RWPE2 (cell line): ENCODE data around the gene ALDOB.

Source experiments
- ATAC-seq: fragments of 200-7000 bp; cut with Tn5 transposase; 3 replicates; pipeline ENCODE4 v1.9.1; 2021; ENCODE audit warnings: low read depth
- DNase-seq: peaks from one replicate; pipeline ENCODE4 v3.0.0-alpha.2; 2020; ENCODE audit warnings: low spot score
- H3K27ac ChIP-seq: fragments of 450-650 bp; 2 replicates; pipeline ENCODE4 v1.5.1; 2017; ENCODE audit warnings: mild to moderate bottlenecking; ENCODE audit not compliant: poor library complexity, severe bottlenecking
- H3K27me3 ChIP-seq: fragments of 250-450 bp; sonication (Bioruptor Pico); 2 replicates; pipeline ENCODE4 v1.5.1; 2021; ENCODE audit warnings: mild to moderate bottlenecking, moderate library complexity; ENCODE audit not compliant: insufficient read depth, poor library complexity, severe bottlenecking
- H3K36me3 ChIP-seq: fragments of 250-450 bp; sonication (Bioruptor Pico); 2 replicates; pipeline ENCODE4 v1.5.1; 2020; ENCODE audit warnings: low read depth, mild to moderate bottlenecking, moderate library complexity
- H3K4me1 ChIP-seq: fragments of 250-450 bp; sonication (Bioruptor Pico); 2 replicates; pipeline ENCODE4 v1.5.1; 2021; ENCODE audit warnings: mild to moderate bottlenecking, moderate library complexity; ENCODE audit not compliant: insufficient read depth, poor library complexity, severe bottlenecking
- H3K4me3 ChIP-seq: fragments of 250-450 bp; sonication (Bioruptor Pico); 2 replicates; pipeline ENCODE4 v1.5.1; 2021; ENCODE audit warnings: mild to moderate bottlenecking, moderate library complexity; ENCODE audit not compliant: severe bottlenecking
- H3K9me3 ChIP-seq: fragments of 250-450 bp; sonication (Bioruptor Pico); 2 replicates; pipeline ENCODE4 v1.5.1; 2021; ENCODE audit warnings: mild to moderate bottlenecking, moderate library complexity; ENCODE audit not compliant: severe bottlenecking
- TF ChIP-seq, protein P1 (sequence below): fragments of 450-650 bp; IDR thresholded peaks from one replicate; pipeline ENCODE4 v1.5.1; 2017; ENCODE audit warnings: mild to moderate bottlenecking, moderate library complexity; ENCODE audit not compliant: poor library complexity, severe bottlenecking

The ALDOB gene

GRCh38 chr9:101453776-101454570, 18.4 kb upstream of the ALDOB start:
- TF ChIP-seq, protein P1, sequence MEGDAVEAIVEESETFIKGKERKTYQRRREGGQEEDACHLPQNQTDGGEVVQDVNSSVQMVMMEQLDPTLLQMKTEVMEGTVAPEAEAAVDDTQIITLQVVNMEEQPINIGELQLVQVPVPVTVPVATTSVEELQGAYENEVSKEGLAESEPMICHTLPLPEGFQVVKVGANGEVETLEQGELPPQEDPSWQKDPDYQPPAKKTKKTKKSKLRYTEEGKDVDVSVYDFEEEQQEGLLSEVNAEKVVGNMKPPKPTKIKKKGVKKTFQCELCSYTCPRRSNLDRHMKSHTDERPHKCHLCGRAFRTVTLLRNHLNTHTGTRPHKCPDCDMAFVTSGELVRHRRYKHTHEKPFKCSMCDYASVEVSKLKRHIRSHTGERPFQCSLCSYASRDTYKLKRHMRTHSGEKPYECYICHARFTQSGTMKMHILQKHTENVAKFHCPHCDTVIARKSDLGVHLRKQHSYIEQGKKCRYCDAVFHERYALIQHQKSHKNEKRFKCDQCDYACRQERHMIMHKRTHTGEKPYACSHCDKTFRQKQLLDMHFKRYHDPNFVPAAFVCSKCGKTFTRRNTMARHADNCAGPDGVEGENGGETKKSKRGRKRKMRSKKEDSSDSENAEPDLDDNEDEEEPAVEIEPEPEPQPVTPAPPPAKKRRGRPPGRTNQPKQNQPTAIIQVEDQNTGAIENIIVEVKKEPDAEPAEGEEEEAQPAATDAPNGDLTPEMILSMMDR: no peak
- Histone ChIP-seq H3K4me1 (no peaks in the 10 kb centered on the region), H3K27ac (no peak overlapping the region), H3K4me3 (no peak overlapping the region), H3K27me3 (peaks cover 15% of the 10 kb centered on the region), H3K9me3 (no peaks in the 10 kb centered on the region), H3K36me3 (no peaks in the 10 kb centered on the region)
- DNase-seq (no peak), ATAC-seq (no peak)

DNA sequence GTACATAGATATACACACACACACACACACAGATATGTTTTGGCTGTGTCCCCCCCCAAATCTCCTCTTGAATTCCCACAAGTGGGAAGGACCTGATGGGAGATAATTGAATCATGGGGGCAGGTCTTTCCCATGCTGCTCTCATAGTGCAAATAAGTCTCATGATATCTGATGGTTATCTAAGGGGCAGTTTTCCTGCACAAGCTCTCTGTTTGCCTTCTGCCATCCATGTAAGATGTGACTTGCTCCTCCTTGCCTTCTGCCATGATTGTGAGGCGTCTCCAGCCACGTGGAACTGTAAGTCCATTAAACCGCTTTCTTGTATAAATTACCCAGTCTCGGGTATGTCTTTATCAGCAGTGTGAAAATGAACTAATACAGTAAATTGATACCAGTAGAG, 15.9 kb upstream of the ALDOB start:
- no peak for ATAC-seq

GRCh38 chr9:101450931-101451330, 15.4 kb upstream of the ALDOB start:
- no peaks in the 10 kb centered on the region for H3K36me3 ChIP-seq
- TF ChIP-seq, protein P1: no peak
- DNase-seq (no peak), ATAC-seq (no peak)
- H3K27me3 ChIP-seq: peaks cover 27% of the 10 kb centered on the region
- H3K27ac ChIP-seq: no peak overlapping the region
- no peaks in the 10 kb centered on the region for H3K9me3 ChIP-seq
- H3K4me1 ChIP-seq: peaks cover 3% of the 10 kb centered on the region
- H3K4me3 ChIP-seq: no peak overlapping the region

More for the DNA sequence above, 15.9 kb upstream of the ALDOB start:
- no peaks in the 10 kb centered on the region for H3K9me3 ChIP-seq
- H3K27ac ChIP-seq: no peak overlapping the region
- H3K36me3 ChIP-seq: no peaks in the 10 kb centered on the region
- H3K27me3 ChIP-seq: peaks cover 27% of the 10 kb centered on the region
- H3K4me3 ChIP-seq: no peak overlapping the region
- peaks cover 3% of the 10 kb centered on the region for H3K4me1 ChIP-seq
- DNase-seq: no peak
- TF ChIP-seq, protein P1: no peak

DNA sequence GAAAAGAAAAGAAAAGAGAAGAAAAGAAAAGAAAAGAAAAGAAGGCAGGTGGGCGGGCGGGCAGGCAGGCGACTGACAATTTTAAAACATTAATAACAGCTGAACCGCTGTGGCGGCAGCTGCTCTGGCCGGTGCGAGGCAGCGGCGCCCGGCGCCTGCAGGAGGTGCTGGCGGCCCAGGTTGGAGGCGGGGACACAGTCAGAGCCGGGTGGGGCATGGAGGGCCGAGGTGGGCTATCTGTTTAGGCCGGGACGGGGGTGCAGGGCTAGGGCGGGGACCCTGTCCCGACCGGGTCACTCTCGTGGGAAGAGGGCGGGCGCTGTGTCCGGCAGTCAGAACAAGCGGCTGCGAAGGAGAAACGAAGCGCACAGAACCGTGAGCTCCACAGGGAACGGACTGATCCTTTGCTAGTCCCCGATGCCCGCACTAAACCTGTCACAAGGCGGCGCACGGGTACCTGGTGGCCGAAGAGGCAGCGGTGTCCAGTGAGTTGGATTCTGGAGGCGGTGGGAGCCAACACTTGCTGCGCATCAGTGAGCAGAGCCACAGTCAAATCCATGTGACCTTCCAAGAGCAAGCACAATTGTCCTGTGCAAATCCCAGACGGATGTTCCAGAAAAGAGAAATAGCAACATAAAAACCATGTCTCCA, 13.6 kb upstream of the ALDOB start:
- TF ChIP-seq, protein P1: peak; percentile 84
- H3K9me3 ChIP-seq: no peaks in the 10 kb centered on the region
- H3K27ac ChIP-seq: no peak overlapping the region
- peak; percentile 71 for DNase-seq
- H3K4me3 ChIP-seq: peak overlapping the region; percentile 31
- peaks cover 30% of the 10 kb centered on the region for H3K27me3 ChIP-seq
- peak; percentile 89 for ATAC-seq
- peaks cover 3% of the 10 kb centered on the region for H3K4me1 ChIP-seq
- no peaks in the 10 kb centered on the region for H3K36me3 ChIP-seq

DNA sequence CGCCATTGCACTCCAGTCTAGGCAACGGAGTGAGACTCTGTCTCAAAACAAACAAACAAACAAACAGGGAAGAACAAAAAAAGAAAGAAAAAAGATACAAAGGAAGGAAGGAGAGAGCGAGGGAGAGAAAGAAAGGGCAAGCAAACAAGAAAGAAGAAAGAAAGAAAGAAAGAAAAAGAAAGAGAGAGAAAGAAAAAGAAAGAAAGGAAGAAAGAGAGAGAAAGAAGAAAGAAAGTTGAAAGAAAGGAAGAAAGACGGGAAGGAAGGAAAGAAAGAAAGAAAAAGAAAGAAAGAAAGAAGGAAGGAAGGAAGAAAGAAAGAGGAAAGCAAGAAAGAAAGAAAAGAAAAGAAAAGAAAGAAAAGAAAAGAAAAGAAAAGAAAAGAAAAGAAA, 13.1 kb upstream of the ALDOB start:
- Histone ChIP-seq H3K27ac (no peak overlapping the region), H3K27me3 (peaks cover 30% of the 10 kb centered on the region), H3K9me3 (no peaks in the 10 kb centered on the region), H3K36me3 (no peaks in the 10 kb centered on the region), H3K4me1 (peaks cover 3% of the 10 kb centered on the region), H3K4me3 (no peak overlapping the region)
- DNase-seq: no peak
- ATAC-seq: no peak
- TF ChIP-seq, protein P1: no peak
